Right forelimb (tissue), 1 donor: ENCODE data around the gene TRAPPC1.
A peak's percentile ranks its signal among the peaks of the same experiment; 100 is the strongest.
"Not testable (repeated sequence)": the region's sequence is repeated elsewhere in the genome, so short reads cannot be mapped to it uniquely, and the experiment has no call there.

ENCODE experiments used
- DNase-seq: peaks from one replicate; pipeline ENCODE4 v3.0.0-alpha.2; 2018

Gene TRAPPC1

GRCh38 chr17:7931709-7932482 lies at the start of gene TRAPPC1, which contains the start of gene CNTROB:
TSS of gene TRAPPC1 (minus strand) at chr17:7931946. CDS start at chr17:7931829, 117 bp downstream.
TSS of gene CNTROB (plus strand) at chr17:7932206. CDS start at chr17:7933080, 874 bp downstream.
- DNase-seq = peak; percentile 100

GRCh38 chr17:7977805-7978204 lies 46.1 kb upstream of the TRAPPC1 start:
- DNase-seq = no peak

GRCh38 chr17:7977039-7977438 lies 45.3 kb upstream of the TRAPPC1 start:
- DNase-seq = no peak

- no peak for DNase-seq
These were observed 42.9 kb upstream of the TRAPPC1 start for GRCh38 chr17:7974638-7975131.

- no peak for DNase-seq
These were observed 40.5 kb upstream of the TRAPPC1 start for GRCh38 chr17:7972131-7972785.

- DNase-seq = no peak
These were observed 39.9 kb upstream of the TRAPPC1 start for GRCh38 chr17:7971651-7972050.

GRCh38 chr17:7969433-7969832 lies 37.7 kb upstream of the TRAPPC1 start:
- no peak for DNase-seq

- no peak for DNase-seq
These were observed 36.0 kb upstream of the TRAPPC1 start for GRCh38 chr17:7967751-7968150.

- DNase-seq = no peak
These were observed 29.7 kb upstream of the TRAPPC1 start for GRCh38 chr17:7961421-7961820.

- DNase-seq = no peak
These were observed 27.9 kb upstream of the TRAPPC1 start for GRCh38 chr17:7959503-7960253.

- peak; percentile 54 for DNase-seq
These were observed 24.7 kb upstream of the TRAPPC1 start for GRCh38 chr17:7956228-7956965.

GRCh38 chr17:7955414-7956227 lies 23.9 kb upstream of the TRAPPC1 start:
- DNase-seq = no peak

GRCh38 chr17:7953266-7953665 lies 21.5 kb upstream of the TRAPPC1 start:
- DNase-seq = not testable (repeated sequence)

GRCh38 chr17:7951143-7951792 lies 19.5 kb upstream of the TRAPPC1 start:
- no peak for DNase-seq

- no peak for DNase-seq
These were observed 18.8 kb upstream of the TRAPPC1 start for GRCh38 chr17:7950578-7950977.

- DNase-seq = no peak
These were observed 15.9 kb upstream of the TRAPPC1 start for GRCh38 chr17:7947651-7948050.

- no peak for DNase-seq
These were observed 14.7 kb upstream of the TRAPPC1 start for GRCh38 chr17:7946441-7946840.

GRCh38 chr17:7945651-7946050 lies 13.9 kb upstream of the TRAPPC1 start:
- DNase-seq = no peak

- DNase-seq = no peak
These were observed 12.6 kb upstream of the TRAPPC1 start for GRCh38 chr17:7944326-7944725.

GRCh38 chr17:7943291-7943690 lies 11.5 kb upstream of the TRAPPC1 start:
- no peak for DNase-seq

- no peak for DNase-seq
These were observed 9.0 kb upstream of the TRAPPC1 start for GRCh38 chr17:7940743-7941142.
